Prostate gland (tissue), 2 donors: ENCODE results near the gene TPSB2.
"Not testable (repeated sequence)": the region's sequence is repeated elsewhere in the genome, so short reads cannot be mapped to it uniquely, and the experiment has no call there.

ENCODE experiments used
- POLR2A ChIP-seq: fragments of 450-650 bp; IDR thresholded peaks from one replicate; pipeline ENCODE4 v1.6.1; 2016; ENCODE audit warnings: antibody characterized with exemption, mild to moderate bottlenecking
- POLR2AphosphoS5 ChIP-seq: sonication (generic); formaldehyde crosslinking; IDR thresholded peaks from one replicate; pipeline ENCODE4 v1.6.1; 2017; ENCODE audit warnings: antibody characterized with exemption
- TF ChIP-seq, protein P1 (sequence below), 4 experiments: fragments of 200-600 bp in 2 of 4; fragments of 450-650 bp in 2 of 4; sonication (generic) in 2 of 4; IDR thresholded peaks; 1 replicate in 3 of 4; 2 replicates in 1 of 4; pipeline ENCODE4 v1.5.1; 2016 to 2019; ENCODE audit warnings: antibody characterized with exemption in 4 of 4, mild to moderate bottlenecking in 2 of 4, moderate library complexity in 2 of 4

GRCh38 chr16:1230084-1230470 lies at the start of gene TPSB2:
- not testable (repeated sequence) for TF ChIP-seq POLR2A, POLR2AphosphoS5
- TF ChIP-seq, protein P1, sequence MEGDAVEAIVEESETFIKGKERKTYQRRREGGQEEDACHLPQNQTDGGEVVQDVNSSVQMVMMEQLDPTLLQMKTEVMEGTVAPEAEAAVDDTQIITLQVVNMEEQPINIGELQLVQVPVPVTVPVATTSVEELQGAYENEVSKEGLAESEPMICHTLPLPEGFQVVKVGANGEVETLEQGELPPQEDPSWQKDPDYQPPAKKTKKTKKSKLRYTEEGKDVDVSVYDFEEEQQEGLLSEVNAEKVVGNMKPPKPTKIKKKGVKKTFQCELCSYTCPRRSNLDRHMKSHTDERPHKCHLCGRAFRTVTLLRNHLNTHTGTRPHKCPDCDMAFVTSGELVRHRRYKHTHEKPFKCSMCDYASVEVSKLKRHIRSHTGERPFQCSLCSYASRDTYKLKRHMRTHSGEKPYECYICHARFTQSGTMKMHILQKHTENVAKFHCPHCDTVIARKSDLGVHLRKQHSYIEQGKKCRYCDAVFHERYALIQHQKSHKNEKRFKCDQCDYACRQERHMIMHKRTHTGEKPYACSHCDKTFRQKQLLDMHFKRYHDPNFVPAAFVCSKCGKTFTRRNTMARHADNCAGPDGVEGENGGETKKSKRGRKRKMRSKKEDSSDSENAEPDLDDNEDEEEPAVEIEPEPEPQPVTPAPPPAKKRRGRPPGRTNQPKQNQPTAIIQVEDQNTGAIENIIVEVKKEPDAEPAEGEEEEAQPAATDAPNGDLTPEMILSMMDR (IDR thresholded peaks at IDR 0.05): not testable (repeated sequence)
